BE2C (cell line): ENCODE data around the gene SASH1.

Experiments used
- DNase-seq: peaks from one replicate; pipeline ENCODE4 v3.0.0-alpha.2; 2020
- H3K27me3 ChIP-seq: fragments of 250-450 bp; sonication (Bioruptor Pico); 2 replicates; pipeline ENCODE4 v1.5.1; 2020; ENCODE audit warnings: mild to moderate bottlenecking
- H3K36me3 ChIP-seq: fragments of 250-450 bp; sonication (Bioruptor Pico); 2 replicates; pipeline ENCODE4 v1.5.1; 2020; ENCODE audit warnings: mild to moderate bottlenecking
- H3K4me1 ChIP-seq: fragments of 250-450 bp; sonication (Bioruptor Pico); 2 replicates; pipeline ENCODE4 v1.5.1; 2020
- H3K4me3 ChIP-seq: 2 replicates; pipeline ENCODE4 v1.5.1; 2011; ENCODE audit warnings: low read depth, low read length
- H3K9me3 ChIP-seq: fragments of 250-450 bp; sonication (Bioruptor Pico); 2 replicates; pipeline ENCODE4 v1.5.1; 2020
- TF ChIP-seq, protein P1 (sequence below): IDR thresholded peaks from 2 replicates; pipeline ENCODE4 v1.5.1; 2012; ENCODE audit warnings: mild to moderate bottlenecking, low read depth, low read length

The SASH1 gene

GRCh38 chr6:148431840-148432239 is 89.2 kb downstream of the SASH1 start:
- no peak for DNase-seq
- H3K27me3 ChIP-seq: no peaks in the 10 kb centered on the region
- TF ChIP-seq, protein P1, sequence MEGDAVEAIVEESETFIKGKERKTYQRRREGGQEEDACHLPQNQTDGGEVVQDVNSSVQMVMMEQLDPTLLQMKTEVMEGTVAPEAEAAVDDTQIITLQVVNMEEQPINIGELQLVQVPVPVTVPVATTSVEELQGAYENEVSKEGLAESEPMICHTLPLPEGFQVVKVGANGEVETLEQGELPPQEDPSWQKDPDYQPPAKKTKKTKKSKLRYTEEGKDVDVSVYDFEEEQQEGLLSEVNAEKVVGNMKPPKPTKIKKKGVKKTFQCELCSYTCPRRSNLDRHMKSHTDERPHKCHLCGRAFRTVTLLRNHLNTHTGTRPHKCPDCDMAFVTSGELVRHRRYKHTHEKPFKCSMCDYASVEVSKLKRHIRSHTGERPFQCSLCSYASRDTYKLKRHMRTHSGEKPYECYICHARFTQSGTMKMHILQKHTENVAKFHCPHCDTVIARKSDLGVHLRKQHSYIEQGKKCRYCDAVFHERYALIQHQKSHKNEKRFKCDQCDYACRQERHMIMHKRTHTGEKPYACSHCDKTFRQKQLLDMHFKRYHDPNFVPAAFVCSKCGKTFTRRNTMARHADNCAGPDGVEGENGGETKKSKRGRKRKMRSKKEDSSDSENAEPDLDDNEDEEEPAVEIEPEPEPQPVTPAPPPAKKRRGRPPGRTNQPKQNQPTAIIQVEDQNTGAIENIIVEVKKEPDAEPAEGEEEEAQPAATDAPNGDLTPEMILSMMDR: no peak
- H3K4me3 ChIP-seq: no peak overlapping the region
- no peaks in the 10 kb centered on the region for H3K36me3 ChIP-seq
- H3K4me1 ChIP-seq: no peaks in the 10 kb centered on the region
- H3K9me3 ChIP-seq: no peaks in the 10 kb centered on the region

GRCh38 chr6:148432462-148433195 is 90.0 kb downstream of the SASH1 start:
- TF ChIP-seq, protein P1: no peak
- H3K9me3 ChIP-seq: no peaks in the 10 kb centered on the region
- no peaks in the 10 kb centered on the region for H3K27me3 ChIP-seq
- no peaks in the 10 kb centered on the region for H3K36me3 ChIP-seq
- no peak overlapping the region for H3K4me3 ChIP-seq
- DNase-seq: no peak
- no peaks in the 10 kb centered on the region for H3K4me1 ChIP-seq

- H3K4me1 ChIP-seq: no peaks in the 10 kb centered on the region
- DNase-seq: no peak
- no peaks in the 10 kb centered on the region for H3K36me3 ChIP-seq
- TF ChIP-seq, protein P1: no peak
- H3K9me3 ChIP-seq: no peaks in the 10 kb centered on the region
- H3K27me3 ChIP-seq: no peaks in the 10 kb centered on the region
- no peak overlapping the region for H3K4me3 ChIP-seq
Observed at GRCh38 chr6:148435386-148435785, 92.7 kb downstream of the SASH1 start.

GRCh38 chr6:148436466-148436865 is 93.8 kb downstream of the SASH1 start:
- TF ChIP-seq, protein P1: no peak
- no peak for DNase-seq
- Histone ChIP-seq H3K36me3 (no peaks in the 10 kb centered on the region), H3K4me3 (no peak overlapping the region), H3K9me3 (no peaks in the 10 kb centered on the region), H3K27me3 (no peaks in the 10 kb centered on the region), H3K4me1 (no peaks in the 10 kb centered on the region)

DNA sequence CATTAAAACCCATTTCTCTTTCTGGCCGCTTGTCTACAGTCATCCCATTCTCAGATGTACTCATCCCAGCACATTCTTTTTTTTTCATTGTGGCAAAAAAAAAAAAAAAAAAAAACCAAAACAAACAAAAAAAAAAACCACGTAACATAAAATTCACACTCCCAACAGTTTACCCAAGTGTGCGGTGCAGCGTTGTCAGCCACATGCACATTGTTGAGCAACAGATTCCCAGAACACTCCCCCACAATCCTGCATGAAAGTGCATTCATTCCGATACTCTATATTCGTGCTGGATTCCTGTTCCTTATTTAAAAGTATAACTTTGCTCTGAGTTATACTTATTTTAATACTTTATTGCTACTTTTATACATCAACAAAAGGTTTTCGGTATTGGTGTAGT is 96.0 kb downstream of the SASH1 start:
- Histone ChIP-seq H3K4me1 (no peaks in the 10 kb centered on the region), H3K4me3 (no peak overlapping the region), H3K36me3 (no peaks in the 10 kb centered on the region), H3K27me3 (no peaks in the 10 kb centered on the region), H3K9me3 (no peaks in the 10 kb centered on the region)
- DNase-seq: no peak
- TF ChIP-seq, protein P1: no peak

- H3K36me3 ChIP-seq: no peaks in the 10 kb centered on the region
- no peaks in the 10 kb centered on the region for H3K9me3 ChIP-seq
- no peaks in the 10 kb centered on the region for H3K4me1 ChIP-seq
- no peak for DNase-seq
- no peak overlapping the region for H3K4me3 ChIP-seq
- TF ChIP-seq, protein P1: no peak
- H3K27me3 ChIP-seq: no peaks in the 10 kb centered on the region
Observed at GRCh38 chr6:148440016-148440415, 97.4 kb downstream of the SASH1 start.
